ENCODE measurements around the gene PCDHA8.
"Not testable (repeated sequence)": the region's sequence is repeated elsewhere in the genome, so short reads cannot be mapped to it uniquely, and the experiment has no call there.

PCDHA8 gene, protein sequence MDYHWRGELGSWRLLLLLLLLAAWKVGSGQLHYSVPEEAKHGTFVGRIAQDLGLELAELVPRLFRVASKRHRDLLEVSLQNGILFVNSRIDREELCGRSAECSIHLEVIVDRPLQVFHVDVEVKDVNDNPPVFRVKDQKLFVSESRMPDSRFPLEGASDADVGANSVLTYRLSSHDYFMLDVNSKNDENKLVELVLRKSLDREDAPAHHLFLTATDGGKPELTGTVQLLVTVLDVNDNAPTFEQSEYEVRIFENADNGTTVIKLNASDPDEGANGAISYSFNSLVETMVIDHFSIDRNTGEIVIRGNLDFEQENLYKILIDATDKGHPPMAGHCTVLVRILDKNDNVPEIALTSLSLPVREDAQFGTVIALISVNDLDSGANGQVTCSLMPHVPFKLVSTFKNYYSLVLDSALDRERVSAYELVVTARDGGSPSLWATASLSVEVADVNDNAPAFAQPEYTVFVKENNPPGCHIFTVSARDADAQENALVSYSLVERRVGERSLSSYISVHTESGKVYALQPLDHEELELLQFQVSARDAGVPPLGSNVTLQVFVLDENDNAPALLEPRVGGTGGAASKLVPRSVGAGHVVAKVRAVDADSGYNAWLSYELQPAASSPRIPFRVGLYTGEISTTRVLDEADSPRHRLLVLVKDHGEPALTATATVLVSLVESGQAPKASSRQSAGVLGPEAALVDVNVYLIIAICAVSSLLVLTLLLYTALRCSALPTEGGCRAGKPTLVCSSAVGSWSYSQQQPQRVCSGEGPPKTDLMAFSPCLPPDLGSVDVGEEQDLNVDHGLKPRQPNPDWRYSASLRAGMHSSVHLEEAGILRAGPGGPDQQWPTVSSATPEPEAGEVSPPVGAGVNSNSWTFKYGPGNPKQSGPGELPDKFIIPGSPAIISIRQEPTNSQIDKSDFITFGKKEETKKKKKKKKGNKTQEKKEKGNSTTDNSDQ

DNA sequence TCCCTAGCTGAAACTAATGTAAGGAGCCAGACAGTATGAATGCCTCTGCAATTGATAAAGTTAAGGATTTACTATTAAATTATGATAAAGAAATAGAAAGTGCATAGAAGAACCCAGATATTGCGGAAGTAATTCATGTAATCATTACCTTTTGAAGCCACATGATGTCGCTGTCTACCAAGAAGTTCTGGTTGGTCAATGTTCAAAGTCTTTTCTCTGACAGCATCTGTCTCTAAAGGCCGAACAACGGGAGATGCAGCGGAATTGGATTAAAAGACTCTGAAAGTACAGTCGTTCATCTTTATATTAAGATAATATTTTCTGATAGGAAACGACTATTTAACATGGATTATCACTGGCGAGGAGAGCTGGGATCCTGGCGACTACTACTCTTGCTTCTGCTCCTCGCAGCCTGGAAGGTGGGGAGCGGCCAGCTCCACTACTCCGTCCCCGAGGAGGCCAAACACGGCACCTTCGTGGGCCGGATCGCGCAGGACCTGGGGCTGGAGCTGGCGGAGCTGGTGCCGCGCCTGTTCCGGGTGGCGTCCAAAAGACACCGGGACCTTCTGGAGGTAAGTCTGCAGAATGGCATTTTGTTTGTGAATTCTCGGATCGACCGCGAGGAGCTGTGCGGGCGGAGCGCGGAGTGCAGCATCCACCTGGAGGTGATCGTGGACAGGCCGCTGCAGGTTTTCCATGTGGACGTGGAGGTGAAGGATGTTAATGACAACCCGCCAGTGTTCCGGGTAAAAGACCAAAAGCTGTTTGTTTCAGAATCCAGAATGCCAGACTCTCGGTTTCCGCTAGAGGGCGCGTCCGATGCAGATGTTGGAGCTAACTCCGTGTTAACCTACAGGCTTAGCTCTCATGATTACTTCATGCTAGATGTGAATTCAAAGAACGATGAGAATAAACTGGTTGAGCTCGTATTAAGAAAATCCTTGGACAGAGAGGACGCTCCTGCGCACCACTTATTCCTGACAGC is at the start of gene PCDHA8:
PCDHA8 (plus strand) TSS at position 210 of the 985 bp plus-strand sequence; CDS start at position 345, 135 bp downstream.
- Histone ChIP-seq H3K36me3 (ENCODE audit: control insufficient read depth in 5 of 5, insufficient read depth in 5 of 5, low read length in 5 of 5) (no peaks in the 10 kb centered on the region), H3K4me3 (ENCODE audit: low read depth in 1 of 5, low read length in 5 of 5) (no peak within 1 kb of the TSS), H3K27me3 (ENCODE audit: control insufficient read depth in 5 of 5, insufficient read depth in 4 of 5, low read length in 5 of 5) (peaks cover 0 to 6% (median under 1%) of the 10 kb centered on the region in 5 donors), H3K9me3 (ENCODE audit: control insufficient read depth in 5 of 5, low read length in 5 of 5) (peaks cover 5 to 26% (median 16%) of the 10 kb centered on the region in 5 donors), H3K4me1 (ENCODE audit: control insufficient read depth in 5 of 5, insufficient read depth in 5 of 5, low read length in 5 of 5) (no peaks in the 10 kb centered on the region), H3K27ac (ENCODE audit: low read depth, low read length) (no peak within 1 kb of the TSS), H3K9ac (ENCODE audit: low read length in 5 of 5) (no peak within 1 kb of the TSS)

DNA sequence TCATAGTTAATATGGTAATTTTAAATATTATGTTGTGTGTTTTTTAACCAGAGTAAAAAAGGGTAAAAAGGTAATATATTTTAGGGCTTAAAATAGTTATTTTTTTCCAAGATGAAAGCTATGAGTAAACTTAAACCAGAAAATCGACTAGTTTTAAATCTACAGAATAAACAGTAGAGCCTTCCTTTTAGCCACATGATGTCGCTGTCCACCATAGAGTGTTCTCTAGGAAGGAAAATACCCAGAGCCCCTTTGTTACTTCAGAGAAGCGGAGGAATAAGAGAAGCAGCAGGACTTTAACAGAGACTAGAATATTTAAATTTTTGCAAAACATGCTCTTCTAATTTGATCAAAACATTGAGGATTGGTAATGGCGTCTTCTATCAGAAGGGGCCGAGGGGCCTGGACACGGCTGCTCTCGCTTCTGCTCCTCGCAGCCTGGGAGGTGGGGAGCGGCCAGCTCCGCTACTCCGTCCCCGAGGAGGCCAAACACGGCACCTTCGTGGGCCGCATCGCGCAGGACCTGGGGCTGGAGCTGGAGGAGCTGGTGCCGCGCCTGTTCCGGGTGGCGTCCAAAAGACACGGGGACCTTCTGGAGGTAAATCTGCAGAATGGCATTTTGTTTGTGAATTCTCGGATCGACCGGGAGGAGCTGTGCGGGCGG is 46.3 kb upstream of the PCDHA8 start, which contains the start of gene PCDHA2:
PCDHA2 (plus strand) TSS at position 258 of the 664 bp plus-strand sequence.
- peaks cover 0 to 11% (median 2%) of the 10 kb centered on the region in 5 donors for H3K27me3 ChIP-seq (ENCODE audit: control insufficient read depth in 5 of 5, insufficient read depth in 4 of 5, low read length in 5 of 5)
- H3K9me3 ChIP-seq (ENCODE audit: control insufficient read depth in 5 of 5, low read length in 5 of 5), result peaks cover 11 to 44% (median 34%) of the 10 kb centered on the region in 5 donors
- H3K27ac ChIP-seq (ENCODE audit: low read depth, low read length), result no peak within 1 kb of the TSS
- H3K4me1 ChIP-seq (ENCODE audit: control insufficient read depth in 5 of 5, insufficient read depth in 5 of 5, low read length in 5 of 5), result no peaks in the 10 kb centered on the region
- no peak within 1 kb of the TSS for H3K9ac ChIP-seq (ENCODE audit: low read length in 5 of 5)
- no peaks in the 10 kb centered on the region for H3K36me3 ChIP-seq (ENCODE audit: control insufficient read depth in 5 of 5, insufficient read depth in 5 of 5, low read length in 5 of 5)
- H3K4me3 ChIP-seq (ENCODE audit: low read depth in 1 of 5, low read length in 5 of 5), result peak within 1 kb of the TSS in 3 of 5 donors; percentile 14 to 40 (median 34)

DNA sequence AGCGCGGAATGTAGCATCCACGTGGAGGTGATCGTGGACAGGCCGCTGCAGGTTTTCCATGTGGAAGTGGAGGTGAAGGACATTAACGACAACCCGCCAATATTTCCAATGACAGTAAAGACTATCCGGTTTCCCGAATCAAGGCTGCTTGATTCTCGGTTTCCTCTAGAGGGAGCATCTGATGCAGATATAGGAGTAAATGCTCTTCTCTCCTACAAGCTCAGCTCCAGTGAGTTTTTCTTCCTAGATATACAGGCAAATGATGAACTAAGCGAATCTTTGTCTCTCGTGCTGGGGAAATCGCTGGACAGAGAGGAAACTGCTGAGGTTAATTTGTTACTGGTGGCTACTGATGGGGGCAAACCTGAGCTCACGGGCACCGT is 45.7 kb upstream of the PCDHA8 start:
- Histone ChIP-seq H3K4me1 (ENCODE audit: control insufficient read depth in 5 of 5, insufficient read depth in 5 of 5, low read length in 5 of 5) (no peaks in the 10 kb centered on the region), H3K27me3 (ENCODE audit: control insufficient read depth in 5 of 5, insufficient read depth in 4 of 5, low read length in 5 of 5) (peaks cover 0 to 11% (median 2%) of the 10 kb centered on the region in 5 donors), H3K4me3 (ENCODE audit: low read depth in 1 of 5, low read length in 5 of 5) (peak overlapping the region in 2 of 5 donors; percentile 14 to 34), H3K9me3 (ENCODE audit: control insufficient read depth in 5 of 5, low read length in 5 of 5) (peaks cover 11 to 40% (median 32%) of the 10 kb centered on the region in 5 donors), H3K27ac (ENCODE audit: low read depth, low read length) (no peak overlapping the region), H3K36me3 (ENCODE audit: control insufficient read depth in 5 of 5, insufficient read depth in 5 of 5, low read length in 5 of 5) (no peaks in the 10 kb centered on the region), H3K9ac (ENCODE audit: low read length in 5 of 5) (no peak overlapping the region)

DNA sequence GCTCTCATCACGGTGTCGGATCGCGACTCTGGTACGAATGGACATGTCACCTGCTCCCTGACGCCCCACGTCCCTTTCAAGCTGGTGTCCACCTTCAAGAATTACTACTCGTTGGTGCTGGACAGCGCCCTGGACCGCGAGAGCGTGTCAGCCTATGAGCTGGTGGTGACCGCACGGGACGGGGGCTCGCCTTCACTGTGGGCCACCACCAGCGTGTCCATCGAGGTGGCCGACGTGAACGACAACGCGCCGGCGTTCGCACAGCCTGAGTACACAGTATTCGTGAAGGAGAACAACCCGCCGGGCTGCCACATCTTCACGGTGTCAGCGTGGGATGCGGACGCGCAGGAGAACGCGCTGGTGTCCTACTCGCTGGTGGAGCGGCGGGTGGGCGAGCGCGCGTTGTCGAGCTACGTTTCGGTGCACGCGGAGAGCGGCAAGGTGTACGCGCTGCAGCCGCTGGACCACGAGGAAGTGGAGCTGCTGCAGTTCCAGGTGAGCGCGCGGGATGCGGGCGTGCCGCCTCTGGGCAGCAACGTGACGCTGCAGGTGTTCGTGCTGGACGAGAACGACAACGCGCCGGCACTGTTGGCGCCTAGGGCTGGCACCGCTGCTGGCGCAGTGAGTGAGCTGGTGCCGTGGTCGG is 44.8 kb upstream of the PCDHA8 start:
- H3K27me3 ChIP-seq (ENCODE audit: control insufficient read depth in 5 of 5, insufficient read depth in 4 of 5, low read length in 5 of 5), result peaks cover 0 to 11% (median 2%) of the 10 kb centered on the region in 5 donors
- H3K27ac ChIP-seq (ENCODE audit: low read depth, low read length); H3K36me3 ChIP-seq (ENCODE audit: control insufficient read depth in 5 of 5, insufficient read depth in 5 of 5, low read length in 5 of 5); H3K9ac ChIP-seq (ENCODE audit: low read length in 5 of 5); H3K4me1 ChIP-seq (ENCODE audit: control insufficient read depth in 5 of 5, insufficient read depth in 5 of 5, low read length in 5 of 5): not testable (repeated sequence)
- peaks cover 11 to 44% (median 29%) of the 10 kb centered on the region in 5 donors for H3K9me3 ChIP-seq (ENCODE audit: control insufficient read depth in 5 of 5, low read length in 5 of 5)
- peak overlapping the region in 1 of 5 donors; percentile 33 for H3K4me3 ChIP-seq (ENCODE audit: low read depth in 1 of 5, low read length in 5 of 5)

DNA sequence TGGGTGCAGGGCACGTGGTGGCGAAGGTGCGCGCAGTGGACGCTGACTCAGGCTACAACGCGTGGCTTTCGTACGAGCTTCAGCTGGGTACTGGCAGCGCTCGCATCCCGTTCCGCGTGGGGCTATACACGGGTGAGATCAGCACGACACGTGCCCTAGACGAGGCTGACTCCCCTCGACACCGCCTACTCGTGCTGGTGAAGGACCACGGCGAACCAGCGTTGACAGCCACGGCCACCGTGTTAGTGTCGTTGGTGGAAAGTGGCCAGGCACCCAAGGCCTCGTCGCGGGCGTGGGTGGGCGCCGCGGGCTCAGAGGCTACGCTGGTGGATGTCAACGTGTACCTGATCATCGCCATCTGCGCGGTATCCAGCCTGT is 44.3 kb upstream of the PCDHA8 start:
- Histone ChIP-seq H3K27ac (ENCODE audit: low read depth, low read length) (no peak overlapping the region), H3K27me3 (ENCODE audit: control insufficient read depth in 5 of 5, insufficient read depth in 4 of 5, low read length in 5 of 5) (peaks cover 0 to 11% (median 2%) of the 10 kb centered on the region in 5 donors)

DNA sequence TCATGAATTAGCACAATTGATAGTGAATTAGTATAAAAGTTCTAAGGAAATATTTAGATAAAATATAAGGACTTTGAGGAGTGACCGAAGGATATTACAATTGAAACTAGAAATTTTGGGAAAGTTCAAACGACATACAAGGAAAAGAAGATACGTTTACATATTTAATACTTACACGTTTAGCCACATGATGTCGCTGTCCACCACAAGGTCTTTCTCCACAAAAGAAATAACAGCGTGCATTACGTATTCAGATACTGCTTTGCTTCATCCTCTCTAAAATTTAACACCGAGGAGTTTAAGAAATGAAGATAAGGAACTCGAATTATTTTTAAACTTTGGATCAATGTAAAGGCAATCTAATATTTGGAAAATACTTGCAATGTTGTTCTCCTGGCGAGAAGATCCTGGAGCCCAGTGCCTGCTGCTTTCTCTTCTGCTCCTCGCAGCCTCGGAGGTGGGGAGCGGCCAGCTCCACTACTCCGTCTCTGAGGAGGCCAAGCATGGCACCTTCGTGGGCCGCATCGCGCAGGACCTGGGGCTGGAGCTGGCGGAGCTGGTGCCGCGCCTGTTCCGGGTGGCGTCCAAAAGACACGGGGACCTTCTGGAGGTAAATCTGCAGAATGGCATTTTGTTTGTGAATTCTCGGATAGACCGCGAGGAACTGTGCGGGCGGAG is 40.0 kb upstream of the PCDHA8 start, which contains the start of gene PCDHA3:
PCDHA3 (plus strand) TSS at position 242 of the 678 bp plus-strand sequence.
- Histone ChIP-seq H3K4me1 (ENCODE audit: control insufficient read depth in 5 of 5, insufficient read depth in 5 of 5, low read length in 5 of 5) (no peaks in the 10 kb centered on the region), H3K27ac (ENCODE audit: low read depth, low read length) (no peak within 1 kb of the TSS), H3K27me3 (ENCODE audit: control insufficient read depth in 5 of 5, insufficient read depth in 4 of 5, low read length in 5 of 5) (peaks cover 0 to 16% (median 0%) of the 10 kb centered on the region in 5 donors), H3K9me3 (ENCODE audit: control insufficient read depth in 5 of 5, low read length in 5 of 5) (peaks cover 9 to 43% (median 31%) of the 10 kb centered on the region in 5 donors), H3K4me3 (ENCODE audit: low read depth in 1 of 5, low read length in 5 of 5) (peak within 1 kb of the TSS; percentile 23 to 60 (median 35)), H3K9ac (ENCODE audit: low read length in 5 of 5) (no peak within 1 kb of the TSS), H3K36me3 (ENCODE audit: control insufficient read depth in 5 of 5, insufficient read depth in 5 of 5, low read length in 5 of 5) (no peaks in the 10 kb centered on the region)

More for the DNA sequence above, 44.3 kb upstream of the PCDHA8 start:
- peaks cover 11 to 49% (median 29%) of the 10 kb centered on the region in 5 donors for H3K9me3 ChIP-seq (ENCODE audit: control insufficient read depth in 5 of 5, low read length in 5 of 5)
- peak overlapping the region in 2 of 5 donors; percentile 12 to 33 for H3K4me3 ChIP-seq (ENCODE audit: low read depth in 1 of 5, low read length in 5 of 5)
- no peaks in the 10 kb centered on the region for H3K4me1 ChIP-seq (ENCODE audit: control insufficient read depth in 5 of 5, insufficient read depth in 5 of 5, low read length in 5 of 5)
- no peak overlapping the region for H3K9ac ChIP-seq (ENCODE audit: low read length in 5 of 5)
- no peaks in the 10 kb centered on the region for H3K36me3 ChIP-seq (ENCODE audit: control insufficient read depth in 5 of 5, insufficient read depth in 5 of 5, low read length in 5 of 5)

DNA sequence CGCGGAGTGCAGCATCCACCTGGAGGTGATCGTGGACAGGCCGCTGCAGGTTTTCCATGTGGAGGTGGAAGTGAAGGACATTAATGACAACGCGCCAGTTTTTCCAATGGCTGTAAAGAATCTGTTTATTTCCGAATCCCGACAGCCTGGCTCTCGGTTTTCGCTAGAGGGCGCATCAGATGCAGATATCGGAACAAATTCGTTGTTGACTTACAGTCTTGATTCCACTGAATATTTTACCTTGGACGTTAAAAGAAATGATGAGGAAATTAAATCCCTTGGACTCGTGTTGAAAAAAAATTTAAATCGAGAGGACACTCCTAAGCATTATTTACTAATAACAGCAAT is 39.5 kb upstream of the PCDHA8 start:
- no peaks in the 10 kb centered on the region for H3K36me3 ChIP-seq (ENCODE audit: control insufficient read depth in 5 of 5, insufficient read depth in 5 of 5, low read length in 5 of 5)
- H3K4me3 ChIP-seq (ENCODE audit: low read depth in 1 of 5, low read length in 5 of 5), result peak overlapping the region in 4 of 5 donors; percentile 23 to 60 (median 43)
- peaks cover 0 to 14% (median 0%) of the 10 kb centered on the region in 5 donors for H3K27me3 ChIP-seq (ENCODE audit: control insufficient read depth in 5 of 5, insufficient read depth in 4 of 5, low read length in 5 of 5)
- no peak overlapping the region for H3K9ac ChIP-seq (ENCODE audit: low read length in 5 of 5)
- no peaks in the 10 kb centered on the region for H3K4me1 ChIP-seq (ENCODE audit: control insufficient read depth in 5 of 5, insufficient read depth in 5 of 5, low read length in 5 of 5)
- peaks cover 7 to 38% (median 27%) of the 10 kb centered on the region in 5 donors for H3K9me3 ChIP-seq (ENCODE audit: control insufficient read depth in 5 of 5, low read length in 5 of 5)
- no peak overlapping the region for H3K27ac ChIP-seq (ENCODE audit: low read depth, low read length)

DNA sequence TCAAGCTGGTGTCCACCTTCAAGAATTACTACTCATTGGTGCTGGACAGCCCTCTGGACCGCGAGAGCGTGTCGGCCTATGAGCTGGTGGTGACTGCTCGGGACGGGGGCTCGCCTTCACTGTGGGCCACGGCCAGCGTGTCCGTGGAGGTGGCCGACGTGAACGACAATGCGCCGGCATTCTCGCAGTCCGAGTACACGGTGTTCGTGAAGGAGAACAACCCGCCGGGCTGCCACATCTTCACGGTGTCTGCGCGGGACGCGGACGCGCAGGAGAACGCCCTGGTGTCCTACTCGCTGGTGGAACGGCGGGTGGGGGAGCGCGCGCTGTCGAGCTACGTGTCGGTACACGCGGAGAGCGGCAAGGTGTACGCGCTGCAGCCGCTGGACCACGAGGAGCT is 38.6 kb upstream of the PCDHA8 start:
- Histone ChIP-seq H3K9me3 (ENCODE audit: control insufficient read depth in 5 of 5, low read length in 5 of 5) (peaks cover 7 to 36% (median 26%) of the 10 kb centered on the region in 5 donors), H3K4me3 (ENCODE audit: low read depth in 1 of 5, low read length in 5 of 5) (peak overlapping the region in 2 of 5 donors; percentile 28 to 51)
- H3K9ac ChIP-seq (ENCODE audit: low read length in 5 of 5); H3K27me3 ChIP-seq (ENCODE audit: control insufficient read depth in 5 of 5, insufficient read depth in 4 of 5, low read length in 5 of 5); H3K4me1 ChIP-seq (ENCODE audit: control insufficient read depth in 5 of 5, insufficient read depth in 5 of 5, low read length in 5 of 5); H3K36me3 ChIP-seq (ENCODE audit: control insufficient read depth in 5 of 5, insufficient read depth in 5 of 5, low read length in 5 of 5); H3K27ac ChIP-seq (ENCODE audit: low read depth, low read length): not testable (repeated sequence)

All from subcutaneous abdominal adipose tissue (tissue), 5 donors.